Measurements from ENCODE around the gene SLC41A3.
"Not testable (repeated sequence)": the region's sequence is repeated elsewhere in the genome, so short reads cannot be mapped to it uniquely, and the experiment has no call there.

SLC41A3 gene

DNA sequence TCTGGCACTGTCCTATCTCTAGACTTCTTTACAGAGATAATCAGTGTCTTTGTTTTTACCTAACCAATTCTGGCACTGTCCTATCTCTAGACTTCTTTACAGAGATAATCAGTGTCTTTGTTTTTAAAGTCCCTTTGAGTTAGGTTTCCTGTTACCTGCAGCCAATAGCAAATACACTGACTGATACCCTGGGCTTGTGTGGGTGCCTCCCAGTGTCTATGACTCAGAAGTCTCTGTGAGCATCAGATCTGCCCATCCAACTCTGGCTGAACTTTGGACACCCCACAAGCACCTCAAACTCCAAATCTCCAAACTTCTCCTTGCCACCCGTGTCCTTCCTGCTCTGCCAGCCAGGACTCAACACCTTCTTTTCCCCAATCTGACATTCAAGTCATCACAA lies 30.4 kb downstream of the SLC41A3 start:
- DNase-seq (ENCODE audit: low spot score): no peak

DNA sequence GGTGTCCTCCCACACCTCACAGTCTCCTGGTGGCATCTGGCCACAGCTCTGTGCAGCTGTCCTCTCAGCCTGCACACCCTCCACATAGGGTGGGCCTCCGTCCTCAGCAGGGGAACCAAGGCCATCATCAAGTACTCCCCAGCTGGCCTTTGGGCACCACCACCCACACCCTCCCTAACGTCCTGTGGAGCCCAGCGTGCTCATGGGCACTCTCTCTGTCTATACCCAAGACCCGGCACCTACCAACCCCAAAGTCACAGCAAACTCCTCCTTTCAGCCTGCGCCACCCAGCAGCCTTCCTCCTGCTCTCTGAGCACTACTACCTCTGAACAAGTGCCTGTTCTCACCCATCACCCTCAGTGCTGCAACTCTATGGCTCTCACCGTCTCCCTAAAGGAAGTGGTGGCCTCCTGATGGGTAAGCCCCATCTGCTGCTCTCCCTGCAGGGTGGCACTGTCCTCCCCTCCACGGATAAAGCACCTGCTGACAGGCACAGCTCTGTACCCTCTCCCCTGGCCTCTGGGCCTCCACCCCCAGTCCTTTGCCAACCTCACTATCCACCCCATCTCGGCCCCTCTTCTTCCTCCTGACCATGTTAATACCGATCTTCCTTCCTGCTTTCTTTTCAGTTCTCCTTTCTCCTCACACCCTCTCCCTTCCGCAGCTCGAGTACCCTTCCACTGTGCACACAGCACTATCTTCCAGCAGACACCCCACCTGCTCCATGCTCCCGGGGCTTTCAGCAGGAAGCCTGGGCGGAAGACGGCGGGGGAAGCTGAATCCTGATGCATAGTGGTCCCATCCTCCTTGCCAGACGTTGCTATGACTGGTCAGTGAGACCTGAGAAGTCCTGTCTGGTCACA lies 31.5 kb downstream of the SLC41A3 start:
- no peak for DNase-seq (ENCODE audit: low spot score)

- no peak for DNase-seq (ENCODE audit: low spot score)
Measured at GRCh38 chr3:126051741-126052140, 32.2 kb downstream of the SLC41A3 start.

GRCh38 chr3:126051234-126051633 lies 32.7 kb downstream of the SLC41A3 start:
- DNase-seq (ENCODE audit: low spot score): no peak

DNA sequence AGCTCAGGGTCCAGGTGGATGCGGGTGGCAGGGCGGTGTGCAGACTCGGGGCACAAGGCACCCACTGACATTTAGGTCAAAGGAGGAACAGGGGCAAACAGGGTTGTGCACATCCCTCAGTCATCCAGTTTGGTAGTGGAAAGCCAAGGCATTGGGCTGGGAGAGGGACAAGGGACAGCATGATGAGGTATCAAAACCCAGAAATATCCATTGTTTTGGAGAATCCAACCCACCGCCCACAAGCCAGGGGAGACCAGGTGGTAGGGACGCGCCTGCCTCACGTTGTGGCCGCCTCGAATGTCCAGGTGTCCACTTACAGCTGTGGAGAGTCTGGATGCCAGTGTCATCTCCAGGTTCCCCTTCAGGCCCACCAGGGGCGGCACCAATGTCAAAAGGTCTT lies 33.3 kb downstream of the SLC41A3 start:
- DNase-seq (ENCODE audit: low spot score): no peak

GRCh38 chr3:126050050-126050392 lies 33.9 kb downstream of the SLC41A3 start:
- no peak for DNase-seq (ENCODE audit: low spot score)

- DNase-seq (ENCODE audit: low spot score): no peak
Measured at GRCh38 chr3:126049289-126050049, 34.5 kb downstream of the SLC41A3 start.

- no peak for DNase-seq (ENCODE audit: low spot score)
Measured at GRCh38 chr3:126040386-126040785, 43.5 kb downstream of the SLC41A3 start.

DNA sequence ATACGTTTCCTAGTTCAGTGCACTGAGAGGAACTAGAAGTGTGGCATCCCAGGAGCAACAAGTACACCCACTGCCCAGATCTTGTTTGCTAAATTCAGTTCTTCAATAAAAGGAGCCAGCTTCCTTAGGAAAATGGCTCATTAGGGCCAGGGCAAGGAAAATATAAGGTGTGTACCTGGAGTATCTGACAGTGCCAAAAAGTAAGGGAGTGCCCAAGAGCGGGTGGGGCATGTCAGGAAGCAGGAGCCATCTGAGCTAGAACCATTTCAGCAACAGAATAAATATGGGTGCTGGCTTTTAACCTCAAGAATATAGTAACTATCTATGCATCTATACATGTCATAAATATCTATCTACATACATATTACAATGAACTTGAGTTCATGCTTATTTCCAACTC lies 44.1 kb downstream of the SLC41A3 start:
- DNase-seq (ENCODE audit: low spot score): no peak

DNA sequence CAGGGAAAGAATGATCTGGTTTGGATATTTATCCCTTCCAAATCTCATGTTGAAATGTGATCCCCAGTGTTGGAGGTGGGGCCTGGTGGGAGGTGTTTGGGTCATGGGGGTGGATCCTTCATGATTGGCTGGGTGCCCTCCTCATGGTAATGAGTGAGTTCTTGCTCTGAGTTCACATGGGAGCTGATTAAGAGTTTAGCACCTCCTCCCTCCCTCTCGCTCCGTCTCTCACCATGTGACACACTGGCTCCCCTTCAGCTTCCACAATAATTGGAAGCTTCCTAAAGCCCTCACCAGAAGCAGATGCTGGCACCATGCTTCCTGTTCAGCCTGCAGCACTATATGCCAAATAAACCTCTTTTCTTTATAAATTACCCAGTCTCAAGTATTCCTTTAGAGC lies 45.1 kb downstream of the SLC41A3 start:
- not testable (repeated sequence) for DNase-seq (ENCODE audit: low spot score)

GRCh38 chr3:126036056-126036549 lies 47.8 kb downstream of the SLC41A3 start:
- no peak for DNase-seq (ENCODE audit: low spot score)

DNA sequence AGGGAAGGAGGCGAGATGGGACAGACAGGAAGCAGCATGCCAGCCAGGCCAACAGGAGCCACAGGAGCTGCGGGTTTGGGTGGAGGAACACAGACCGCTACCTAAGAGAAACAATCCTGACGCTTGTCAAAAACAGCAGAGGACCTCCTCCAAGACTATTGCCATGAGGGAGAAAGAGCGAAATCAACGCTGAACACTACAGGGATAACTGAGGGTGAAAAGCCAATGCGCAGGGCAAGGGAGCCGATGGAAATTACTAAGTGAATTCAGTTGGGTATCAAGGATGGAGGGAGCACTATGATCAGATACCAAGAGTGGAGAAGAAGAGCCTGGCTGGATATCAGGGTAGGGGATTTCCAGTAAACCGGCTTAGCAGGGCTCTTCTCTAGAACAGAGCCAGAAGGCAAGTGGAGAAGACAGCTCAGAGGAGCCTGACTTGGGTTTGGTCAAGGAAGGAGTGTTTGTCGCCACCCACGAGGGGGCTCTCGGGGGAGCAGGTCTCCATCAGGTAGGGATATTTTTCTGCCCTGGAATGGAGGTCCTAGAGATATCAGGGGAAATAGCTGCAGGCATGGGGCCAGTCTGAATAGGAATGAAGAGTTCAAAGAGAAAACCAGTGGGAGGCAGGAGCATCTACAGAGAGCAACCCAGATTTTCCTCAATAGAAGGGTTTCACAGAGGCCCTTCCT lies 48.4 kb downstream of the SLC41A3 start:
- DNase-seq (ENCODE audit: low spot score): no peak

DNA sequence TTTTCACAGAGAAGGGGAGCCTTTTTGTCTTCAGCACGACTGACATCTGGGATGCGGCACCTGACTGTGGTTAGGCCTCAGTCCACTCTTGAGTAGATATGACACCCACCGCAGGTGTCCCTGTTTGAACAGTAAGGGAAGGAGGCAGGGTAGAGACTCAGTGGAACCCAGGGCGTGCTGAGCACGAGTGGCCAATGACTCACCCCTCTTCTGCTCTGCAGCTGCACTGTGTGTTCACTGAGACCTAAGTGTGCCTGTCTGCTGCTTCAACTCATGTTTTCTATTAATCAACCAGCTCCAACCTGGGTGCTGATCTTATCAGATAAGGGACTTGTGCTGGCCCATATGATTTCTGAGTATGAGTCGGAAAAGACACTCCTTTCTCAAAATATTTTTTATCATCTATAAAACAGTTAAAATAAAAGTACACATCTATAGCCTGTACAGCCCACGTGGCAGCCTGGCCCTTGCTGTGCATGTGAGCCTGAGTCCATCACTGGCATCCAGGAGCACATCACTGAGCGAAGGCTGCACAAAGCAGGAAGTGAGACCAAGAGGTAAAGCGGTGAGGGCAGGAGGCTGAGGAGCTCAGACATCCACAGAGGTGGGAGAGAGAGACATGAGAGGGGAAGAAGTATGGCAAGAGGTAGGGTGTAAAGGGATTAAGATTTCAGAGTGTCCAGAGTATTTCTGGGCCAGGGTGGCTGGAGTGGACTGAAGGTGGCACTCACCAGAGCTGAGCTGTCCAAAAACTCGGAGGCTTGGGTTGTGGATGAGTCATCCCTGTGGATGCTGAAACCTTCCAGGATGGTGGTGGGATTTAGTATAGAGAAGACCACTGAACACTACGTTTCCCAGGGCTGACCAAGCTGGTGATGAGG lies 49.2 kb downstream of the SLC41A3 start:
- DNase-seq (ENCODE audit: low spot score): peak; percentile 42

DNA sequence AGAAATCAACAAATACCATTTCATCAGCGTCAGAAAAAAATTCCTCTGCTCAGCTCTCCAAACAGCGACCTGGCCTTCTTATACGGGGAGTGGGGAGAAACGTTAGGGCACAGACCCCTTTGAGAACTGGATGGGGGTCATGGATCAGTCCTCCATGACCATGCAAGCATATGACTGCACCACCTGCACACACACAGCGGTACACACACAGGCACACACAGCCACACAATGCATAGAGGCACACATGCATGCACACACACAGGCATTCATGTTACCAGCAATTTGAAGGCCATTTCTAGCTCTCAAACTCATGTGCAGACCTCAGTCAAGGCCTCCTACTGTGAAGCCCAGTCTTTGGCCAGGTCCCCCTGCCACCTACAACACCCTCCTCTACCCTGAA lies 50.2 kb downstream of the SLC41A3 start:
- DNase-seq (ENCODE audit: low spot score): no peak

DNA sequence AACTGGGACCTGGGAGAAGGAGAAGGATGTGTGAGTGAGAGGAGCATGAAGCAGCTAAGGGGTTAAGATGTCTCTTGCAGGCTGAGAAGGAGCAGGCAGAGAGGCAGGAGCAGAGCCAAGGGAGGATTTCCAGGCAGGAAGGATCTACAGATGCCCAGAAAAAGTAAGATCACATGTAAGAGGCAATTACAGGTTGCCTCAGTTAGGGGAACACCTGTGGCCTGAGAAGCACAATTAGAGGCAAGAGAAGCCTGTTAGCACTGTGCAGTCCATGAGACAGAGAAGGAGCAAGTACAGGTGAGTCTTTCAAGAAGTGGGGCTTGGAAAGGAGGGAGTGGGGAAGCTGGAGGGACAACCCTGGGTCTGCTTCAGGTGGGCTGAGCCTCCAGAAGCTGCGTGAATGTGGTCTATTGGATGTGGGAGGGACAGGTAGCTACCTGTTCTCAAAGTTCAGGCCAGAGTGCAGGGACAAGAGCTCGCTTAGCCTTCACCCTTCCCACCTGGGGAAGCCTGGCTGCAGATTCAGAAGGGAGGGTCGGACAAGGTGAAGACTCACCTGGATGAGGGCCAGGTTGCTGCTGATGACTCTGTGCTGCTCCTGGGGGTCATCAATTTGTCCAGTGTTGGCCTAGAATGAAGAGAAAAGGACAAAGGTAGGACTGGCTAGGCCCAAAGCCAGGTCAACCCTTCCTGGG lies 50.7 kb downstream of the SLC41A3 start:
- DNase-seq (ENCODE audit: low spot score): no peak

- DNase-seq (ENCODE audit: low spot score): no peak
Measured at GRCh38 chr3:126031981-126032471, 51.9 kb downstream of the SLC41A3 start.

DNA sequence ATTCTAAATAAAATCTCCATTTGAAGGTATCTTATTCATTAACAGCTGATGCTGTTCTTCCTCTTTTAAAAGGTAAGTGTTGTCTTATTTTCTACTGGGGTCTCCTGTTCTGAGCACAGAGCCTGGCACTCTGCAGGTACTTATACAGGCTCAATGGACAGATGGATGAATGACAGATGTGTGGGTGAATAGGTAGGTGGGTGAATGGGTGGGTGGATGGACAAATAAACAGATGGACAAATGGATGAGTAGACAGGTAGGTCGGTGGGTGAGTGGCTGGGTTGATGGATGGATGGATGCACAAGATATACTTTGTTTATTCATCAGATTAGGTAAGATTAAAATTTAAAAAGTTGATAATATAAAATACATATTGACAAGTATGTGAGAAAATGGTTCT lies 53.5 kb downstream of the SLC41A3 start:
- no peak for DNase-seq (ENCODE audit: low spot score)

- no peak for DNase-seq (ENCODE audit: low spot score)
Measured at GRCh38 chr3:126029241-126029640, 54.7 kb downstream of the SLC41A3 start.

GRCh38 chr3:126028096-126028495 lies 55.8 kb downstream of the SLC41A3 start:
- DNase-seq (ENCODE audit: low spot score): no peak

GRCh38 chr3:126026761-126027160 lies 57.2 kb downstream of the SLC41A3 start:
- DNase-seq (ENCODE audit: low spot score): no peak

- no peak for DNase-seq (ENCODE audit: low spot score)
Measured at GRCh38 chr3:126026277-126026751, 57.6 kb downstream of the SLC41A3 start.
